Measurements from ENCODE around the gene APOB. TPM values are rescaled to one million over a fixed set of nuclear protein-coding genes. Genes with fewer than 3 reads are reported as not detected.

Gene APOB
- total and polyA plus RNA-seq, 8 donors, result 0.03 to 3.2 (median 0.09) TPM

GRCh38 chr2:21001988-21002813, 41.7 kb downstream of the APOB start:
- Histone ChIP-seq H3K36me3 (no peaks in the 10 kb centered on the region), H3K27me3 (no peaks in the 10 kb centered on the region), H3K27ac (no peak overlapping the region), H3K4me3 (no peak overlapping the region), H3K4me1 (no peaks in the 10 kb centered on the region), H3K9me3 (no peaks in the 10 kb centered on the region)
- no peak for TF ChIP-seq CTCF (IDR thresholded peaks at IDR 0.05)
- intact Hi-C loops (cut with DNase I), result no loop called here
- no peak for ATAC-seq
- DNase-seq, result no peak
- 67 to 72% methylated on average over 9 of the region's 9 CpGs for WGBS, 2 donors
- no peak for FAIRE-seq

- no peaks in the 10 kb centered on the region for H3K4me1 ChIP-seq
- 79 to 91% methylated on average over 4 of the region's 4 CpGs for WGBS, 2 donors
- H3K36me3 ChIP-seq, result no peaks in the 10 kb centered on the region
- no peak overlapping the region for H3K4me3 ChIP-seq
- DNase-seq (no peak), FAIRE-seq (no peak), ATAC-seq (no peak)
- no peaks in the 10 kb centered on the region for H3K9me3 ChIP-seq
- H3K27ac ChIP-seq, result no peak overlapping the region
- no peak for TF ChIP-seq CTCF (IDR thresholded peaks at IDR 0.05)
- intact Hi-C loops (cut with DNase I), result no loop called here
- H3K27me3 ChIP-seq, result no peaks in the 10 kb centered on the region
Observed at GRCh38 chr2:21001225-21001946, 42.5 kb downstream of the APOB start.

- FAIRE-seq (no peak), DNase-seq (peak in 1 of 6 donors; percentile 17), ATAC-seq (peak in 1 of 4 donors; percentile 57)
- no peak overlapping the region for H3K4me3 ChIP-seq
- no peak for TF ChIP-seq CTCF (IDR thresholded peaks at IDR 0.05)
- no peak overlapping the region for H3K27ac ChIP-seq
- WGBS, 2 donors, result 74 to 81% methylated on average over 4 of the region's 4 CpGs
- no peaks in the 10 kb centered on the region for H3K27me3 ChIP-seq
- intact Hi-C loops (cut with DNase I), result no loop called here
- no peaks in the 10 kb centered on the region for H3K36me3 ChIP-seq
- H3K9me3 ChIP-seq, result no peaks in the 10 kb centered on the region
- no peaks in the 10 kb centered on the region for H3K4me1 ChIP-seq
Observed at GRCh38 chr2:20999906-21000645, 43.8 kb downstream of the APOB start.

GRCh38 chr2:20998972-20999905, 44.6 kb downstream of the APOB start:
- no peak for TF ChIP-seq CTCF (IDR thresholded peaks at IDR 0.05)
- no peak for ATAC-seq
- no peak overlapping the region for H3K4me3 ChIP-seq

More at GRCh38 chr2:20998972-20999905, 44.6 kb downstream of the APOB start:
- Histone ChIP-seq H3K4me1 (no peaks in the 10 kb centered on the region), H3K9me3 (no peaks in the 10 kb centered on the region), H3K27ac (no peak overlapping the region), H3K27me3 (no peaks in the 10 kb centered on the region), H3K36me3 (no peaks in the 10 kb centered on the region)
- WGBS, 2 donors, result 74 to 80% methylated on average over 5 of the region's 5 CpGs
- no peak for DNase-seq
- no peak for FAIRE-seq
- intact Hi-C loops (cut with DNase I), result no loop called here

Measured in pancreas (tissue), 10 donors.